22Rv1 (cell line): ENCODE measurements around the gene ABHD17C.

ENCODE experiments used
- CTCF ChIP-seq: fragments of 450-650 bp; IDR thresholded peaks from 2 replicates; pipeline ENCODE4 v1.5.1; 2017; ENCODE audit warnings: mild to moderate bottlenecking
- ZFX ChIP-seq: fragments of 450-650 bp; IDR thresholded peaks from 2 replicates; pipeline ENCODE4 v1.6.1; 2017; ENCODE audit warnings: antibody characterized with exemption, borderline replicate concordance

GRCh38 chr15:80803580-80804525 is 108.7 kb downstream of the ABHD17C start:
- TF ChIP-seq CTCF (no peak), ZFX (no peak)
